Endodermal cell (in vitro differentiated cells): ENCODE measurements around the gene SEPHS2. TPM values are rescaled to one million over a fixed set of nuclear protein-coding genes. Genes with fewer than 3 reads are reported as not detected.
A peak's percentile ranks its signal among the peaks of the same experiment; 100 is the strongest.

Experiments
- DNase-seq: peaks from one replicate; pipeline ENCODE4 v3.0.0-alpha.2; 2017
- H3K27ac ChIP-seq: 2 replicates; pipeline ENCODE4 v1.5.1; 2013; ENCODE audit warnings: mild to moderate bottlenecking, low read depth, low read length, moderate library complexity
- H3K27me3 ChIP-seq: 2 replicates; pipeline ENCODE4 v1.6.1; 2013; ENCODE audit warnings: mild to moderate bottlenecking, low read length, moderate library complexity; ENCODE audit not compliant: insufficient read depth, control insufficient read depth, poor library complexity, severe bottlenecking
- H3K36me3 ChIP-seq: 2 replicates; pipeline ENCODE4 v1.7.0; 2013; ENCODE audit warnings: mild to moderate bottlenecking, low read length, moderate library complexity; ENCODE audit not compliant: control insufficient read depth, insufficient read depth
- H3K4me1 ChIP-seq: one replicate; pipeline ENCODE4 v1.7.0; 2013; ENCODE audit warnings: low read length; ENCODE audit not compliant: control insufficient read depth, insufficient read depth
- H3K4me3 ChIP-seq: 2 replicates; pipeline ENCODE4 v1.5.1; 2013; ENCODE audit warnings: mild to moderate bottlenecking, low read length, moderate library complexity
- H3K9ac ChIP-seq: 2 replicates; pipeline ENCODE4 v1.6.1; 2013; ENCODE audit warnings: mild to moderate bottlenecking, low read length, moderate library complexity; ENCODE audit not compliant: poor library complexity, severe bottlenecking; ENCODE audit errors: extremely low read depth
- H3K9me3 ChIP-seq: 2 replicates; pipeline ENCODE4 v1.6.1; 2013; ENCODE audit warnings: mild to moderate bottlenecking, low read length, moderate library complexity; ENCODE audit not compliant: control insufficient read depth
- H3K27ac Mint-ChIP-seq: 2 replicates; pipeline ENCODE4 v1.8.0; 2020; ENCODE audit warnings: mixed read lengths
- H3K27me3 Mint-ChIP-seq: 2 replicates; pipeline ENCODE4 v1.8.0; 2021; ENCODE audit warnings: mild to moderate bottlenecking, mixed read lengths; ENCODE audit not compliant: insufficient read depth
- H3K36me3 Mint-ChIP-seq: 2 replicates; pipeline ENCODE4 v1.8.0; 2020; ENCODE audit warnings: low read depth, mixed read lengths
- H3K4me1 Mint-ChIP-seq: 2 replicates; pipeline ENCODE4 v1.8.0; 2020; ENCODE audit warnings: mixed read lengths
- H3K4me3 Mint-ChIP-seq: 2 replicates; pipeline ENCODE4 v1.8.0; 2020; ENCODE audit warnings: mild to moderate bottlenecking, moderate library complexity, mixed read lengths
- H3K9me3 Mint-ChIP-seq: 2 replicates; pipeline ENCODE4 v1.8.0; 2020; ENCODE audit warnings: mild to moderate bottlenecking, mixed read lengths
- WGBS, 2 experiments: methylation state at CpG; one replicate each; pipeline versions ENCODE4 v1.1.5 to v1.1.7; 2013; ENCODE audit warnings: missing lambda C conversion rate in 2 of 2, mixed read lengths in 1 of 2; ENCODE audit not compliant: insufficient coverage in 1 of 2, insufficient read length in 1 of 2; 5-methylcytosine and 5-hydroxymethylcytosine counted together
- total RNA-seq, 2 donors: library from RNA; stranded (reverse); fragmentation: NEBNext Ultra II Directional in 1 of 2; extraction: Animal tissue kit (Norgen Biotek cat#: 25700) in 1 of 2; gene quantifications; 2 replicates in 1 of 2; 3 replicates in 1 of 2; pipeline ENCODE4 v1.2.1, GENCODE V29; 2021
- TF ChIP-seq, protein P1 (sequence below): fragments of 200-600 bp; sonication (generic); conservative IDR thresholded peaks from 2 replicates; pipeline ENCODE4 v1.5.0; 2021; ENCODE audit warnings: antibody characterized with exemption, mild to moderate bottlenecking

SEPHS2 gene
- total RNA-seq, 2 donors from 2014 or later, result 35.7 to 37.5 TPM

GRCh38 chr16:30414159-30414558 is 31.5 kb downstream of the SEPHS2 start:
- WGBS, 2 experiments, result 96 to 100% methylated on average over 1 to 4 of the region's 5 CpGs

GRCh38 chr16:30413112-30413806 is 32.4 kb downstream of the SEPHS2 start:
- Histone ChIP-seq H3K9me3 (no peaks in the 10 kb centered on the region), H3K27ac (no peak overlapping the region), H3K36me3 (peaks cover 39% of the 10 kb centered on the region), H3K9ac (no peak overlapping the region), H3K27me3 (no peaks in the 10 kb centered on the region), H3K4me1 (no peaks in the 10 kb centered on the region), H3K4me3 (no peak overlapping the region)
- Mint-ChIP-seq H3K4me3 (no peak overlapping the region), H3K27ac (peak overlapping the region; percentile 35), H3K27me3 (no peaks in the 10 kb centered on the region), H3K9me3 (no peaks in the 10 kb centered on the region), H3K36me3 (peaks cover 44% of the 10 kb centered on the region), H3K4me1 (peaks cover 14% of the 10 kb centered on the region)
- 90 to 96% methylated on average over 4 to 5 of the region's 6 CpGs for WGBS, 2 experiments
- no peak for DNase-seq
- TF ChIP-seq, protein P1, sequence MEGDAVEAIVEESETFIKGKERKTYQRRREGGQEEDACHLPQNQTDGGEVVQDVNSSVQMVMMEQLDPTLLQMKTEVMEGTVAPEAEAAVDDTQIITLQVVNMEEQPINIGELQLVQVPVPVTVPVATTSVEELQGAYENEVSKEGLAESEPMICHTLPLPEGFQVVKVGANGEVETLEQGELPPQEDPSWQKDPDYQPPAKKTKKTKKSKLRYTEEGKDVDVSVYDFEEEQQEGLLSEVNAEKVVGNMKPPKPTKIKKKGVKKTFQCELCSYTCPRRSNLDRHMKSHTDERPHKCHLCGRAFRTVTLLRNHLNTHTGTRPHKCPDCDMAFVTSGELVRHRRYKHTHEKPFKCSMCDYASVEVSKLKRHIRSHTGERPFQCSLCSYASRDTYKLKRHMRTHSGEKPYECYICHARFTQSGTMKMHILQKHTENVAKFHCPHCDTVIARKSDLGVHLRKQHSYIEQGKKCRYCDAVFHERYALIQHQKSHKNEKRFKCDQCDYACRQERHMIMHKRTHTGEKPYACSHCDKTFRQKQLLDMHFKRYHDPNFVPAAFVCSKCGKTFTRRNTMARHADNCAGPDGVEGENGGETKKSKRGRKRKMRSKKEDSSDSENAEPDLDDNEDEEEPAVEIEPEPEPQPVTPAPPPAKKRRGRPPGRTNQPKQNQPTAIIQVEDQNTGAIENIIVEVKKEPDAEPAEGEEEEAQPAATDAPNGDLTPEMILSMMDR, result no peak

More at GRCh38 chr16:30414159-30414558, 31.5 kb downstream of the SEPHS2 start:
- Histone ChIP-seq H3K27ac (no peak overlapping the region), H3K9ac (no peak overlapping the region), H3K4me1 (no peaks in the 10 kb centered on the region), H3K9me3 (no peaks in the 10 kb centered on the region), H3K36me3 (peaks cover 48% of the 10 kb centered on the region), H3K4me3 (no peak overlapping the region), H3K27me3 (no peaks in the 10 kb centered on the region)
- no peaks in the 10 kb centered on the region for H3K9me3 Mint-ChIP-seq
- H3K27me3 Mint-ChIP-seq, result no peaks in the 10 kb centered on the region
- peaks cover 46% of the 10 kb centered on the region for H3K36me3 Mint-ChIP-seq
- peaks cover 15% of the 10 kb centered on the region for H3K4me1 Mint-ChIP-seq
- DNase-seq, result no peak
- H3K4me3 Mint-ChIP-seq, result no peak overlapping the region
- no peak overlapping the region for H3K27ac Mint-ChIP-seq
- TF ChIP-seq, protein P1, result no peak

DNA sequence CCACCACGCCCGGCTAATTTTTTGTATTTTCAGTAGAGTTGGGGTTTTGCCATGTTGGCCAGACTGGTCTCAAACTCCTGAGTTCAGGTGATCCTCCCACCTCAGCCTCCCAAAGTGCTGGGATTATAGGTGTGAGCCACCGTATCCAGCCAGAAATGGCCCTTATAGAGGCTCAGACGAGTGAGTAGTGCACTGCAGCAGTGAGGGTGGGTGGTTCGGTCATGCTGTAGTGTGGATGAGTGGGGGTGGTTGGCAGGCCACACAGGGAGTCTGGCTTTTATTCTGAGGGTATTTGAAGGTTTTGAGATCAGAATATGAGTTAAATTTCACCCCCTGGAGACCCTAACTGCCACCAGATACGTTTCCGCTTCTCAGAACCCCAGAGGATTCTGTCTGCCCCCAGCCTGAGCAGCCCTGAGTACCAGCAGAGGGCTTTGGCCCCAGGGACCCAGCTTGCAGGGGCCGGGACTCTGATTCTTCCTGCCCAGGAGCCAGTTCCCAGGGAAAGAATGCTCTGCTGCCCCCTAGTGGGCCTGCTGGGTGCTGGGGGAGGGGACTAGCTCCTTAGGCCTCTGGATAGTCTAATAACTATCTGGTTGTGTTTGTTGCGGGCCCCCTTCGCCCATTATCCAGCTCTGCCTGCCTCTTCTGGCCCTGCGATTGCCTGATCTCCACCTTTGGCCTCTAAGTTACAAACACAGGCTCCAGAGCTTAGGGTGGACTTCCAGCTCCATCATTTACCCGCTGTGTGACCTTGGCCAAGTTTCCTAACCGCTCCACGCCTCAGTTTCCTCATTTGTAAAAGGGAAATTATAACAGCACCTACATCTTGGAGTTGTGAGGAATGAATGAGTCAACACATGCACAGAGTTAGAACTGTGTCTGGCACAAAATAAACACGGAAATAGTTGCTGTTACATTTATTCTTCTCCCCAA is 36.3 kb downstream of the SEPHS2 start:
- TF ChIP-seq, protein P1, result peak; percentile 97
- no peaks in the 10 kb centered on the region for H3K4me1 ChIP-seq
- no peaks in the 10 kb centered on the region for H3K27me3 ChIP-seq
- H3K9ac ChIP-seq, result no peak overlapping the region
- H3K27me3 Mint-ChIP-seq, result peaks cover 4% of the 10 kb centered on the region
- no peak overlapping the region for H3K27ac ChIP-seq
- DNase-seq, result peak; percentile 98
- WGBS, 2 experiments, result 78 to 80% methylated on average over 12 to 15 of the region's 15 CpGs
- peak overlapping the region; percentile 16 for H3K4me3 ChIP-seq
- peaks cover 9% of the 10 kb centered on the region for H3K4me1 Mint-ChIP-seq
- peak overlapping the region; percentile 68 for H3K4me3 Mint-ChIP-seq
- peaks cover 38% of the 10 kb centered on the region for H3K36me3 ChIP-seq
- no peaks in the 10 kb centered on the region for H3K9me3 Mint-ChIP-seq
- peak overlapping the region; percentile 48 for H3K27ac Mint-ChIP-seq
- no peaks in the 10 kb centered on the region for H3K9me3 ChIP-seq
- peaks cover 34% of the 10 kb centered on the region for H3K36me3 Mint-ChIP-seq
